Measurements from ENCODE around the gene MFSD2A. TPM values are rescaled to one million over a fixed set of nuclear protein-coding genes. Genes with fewer than 3 reads are reported as not detected.
"Not testable (repeated sequence)": the region's sequence is repeated elsewhere in the genome, so short reads cannot be mapped to it uniquely, and the experiment has no call there.

The MFSD2A gene
- polyA plus RNA-seq, 3 donors from 2014 or later: 0.29 to 4.2 (median 0.38) TPM

GRCh38 chr1:39988618-39989343 lies 33.8 kb downstream of the MFSD2A start:
- peaks cover 0 to 1% (median 0%) of the 10 kb centered on the region in 6 donors for H3K9me3 Mint-ChIP-seq
- DNase-seq: no peak
- no peaks in the 10 kb centered on the region for H3K4me1 Mint-ChIP-seq
- peaks cover 0 to 3% (median 3%) of the 10 kb centered on the region in 3 donors for H3K27me3 Mint-ChIP-seq (ENCODE audit: low read depth in 3 of 3)
- no peak overlapping the region for H3K4me3 Mint-ChIP-seq
- no peak overlapping the region for H3K27ac Mint-ChIP-seq
- peaks cover 0 to 5% (median 0%) of the 10 kb centered on the region in 3 donors for H3K36me3 Mint-ChIP-seq

- Mint-ChIP-seq H3K27me3 (ENCODE audit: low read depth in 3 of 3) (peaks cover 0 to 3% (median 1%) of the 10 kb centered on the region in 3 donors), H3K27ac (peak overlapping the region in 2 of 6 donors; percentile 16 to 24), H3K36me3 (peaks cover 0 to 5% (median 0%) of the 10 kb centered on the region in 3 donors), H3K4me3 (no peak overlapping the region), H3K4me1 (peaks cover 10 to 12% of the 10 kb centered on the region in 2 donors), H3K9me3 (peaks cover 0 to 1% (median 0%) of the 10 kb centered on the region in 6 donors)
- DNase-seq: no peak
These were observed 35.5 kb downstream of the MFSD2A start for GRCh38 chr1:39990428-39990827.

GRCh38 chr1:39992234-39992633 lies 37.3 kb downstream of the MFSD2A start:
- Mint-ChIP-seq H3K27ac (no peak overlapping the region), H3K4me1 (peaks cover 25 to 29% of the 10 kb centered on the region in 2 donors)

GRCh38 chr1:39992888-39993287 lies 37.9 kb downstream of the MFSD2A start:
- no peaks in the 10 kb centered on the region for H3K36me3 Mint-ChIP-seq
- no peaks in the 10 kb centered on the region for H3K9me3 Mint-ChIP-seq
- peaks cover 0 to 2% (median 1%) of the 10 kb centered on the region in 3 donors for H3K27me3 Mint-ChIP-seq (ENCODE audit: low read depth in 3 of 3)
- H3K4me1 Mint-ChIP-seq: peaks cover 25 to 29% of the 10 kb centered on the region in 2 donors
- H3K27ac Mint-ChIP-seq: no peak overlapping the region
- DNase-seq: no peak
- no peak overlapping the region for H3K4me3 Mint-ChIP-seq

More at GRCh38 chr1:39992234-39992633, 37.3 kb downstream of the MFSD2A start:
- peaks cover 0 to 2% (median 1%) of the 10 kb centered on the region in 3 donors for H3K27me3 Mint-ChIP-seq (ENCODE audit: low read depth in 3 of 3)
- H3K36me3 Mint-ChIP-seq: no peaks in the 10 kb centered on the region
- H3K4me3 Mint-ChIP-seq: no peak overlapping the region
- no peaks in the 10 kb centered on the region for H3K9me3 Mint-ChIP-seq
- DNase-seq: no peak

- no peaks in the 10 kb centered on the region for H3K9me3 Mint-ChIP-seq
- peaks cover 25 to 29% of the 10 kb centered on the region in 2 donors for H3K4me1 Mint-ChIP-seq
- H3K4me3 Mint-ChIP-seq: peak overlapping the region; percentile 52 to 77 (median 65)
- peak; percentile 28 to 48 (median 44) for DNase-seq
- H3K36me3 Mint-ChIP-seq: no peaks in the 10 kb centered on the region
- peaks cover 0 to 2% (median 1%) of the 10 kb centered on the region in 3 donors for H3K27me3 Mint-ChIP-seq (ENCODE audit: low read depth in 3 of 3)
- H3K27ac Mint-ChIP-seq: peak overlapping the region in 5 of 6 donors; percentile 67 to 90 (median 76)
These were observed 41.0 kb downstream of the MFSD2A start for GRCh38 chr1:39995973-39996393.

GRCh38 chr1:39996396-39997004 lies 41.6 kb downstream of the MFSD2A start:
- H3K27me3 Mint-ChIP-seq (ENCODE audit: low read depth in 3 of 3): peaks cover 0 to 2% (median 1%) of the 10 kb centered on the region in 3 donors
- peaks cover 25 to 30% of the 10 kb centered on the region in 2 donors for H3K4me1 Mint-ChIP-seq
- H3K36me3 Mint-ChIP-seq: no peaks in the 10 kb centered on the region
- no peaks in the 10 kb centered on the region for H3K9me3 Mint-ChIP-seq
- DNase-seq: no peak
- H3K27ac Mint-ChIP-seq: peak overlapping the region in 5 of 6 donors; percentile 67 to 90 (median 79)
- H3K4me3 Mint-ChIP-seq: peak overlapping the region; percentile 45 to 77 (median 63)

- H3K9me3 Mint-ChIP-seq: no peaks in the 10 kb centered on the region
- peaks cover 0 to 5% (median 0%) of the 10 kb centered on the region in 3 donors for H3K36me3 Mint-ChIP-seq
- H3K27ac Mint-ChIP-seq: peak overlapping the region in 2 of 6 donors; percentile 3 to 12
- H3K4me3 Mint-ChIP-seq: no peak overlapping the region
- peaks cover 28 to 38% of the 10 kb centered on the region in 2 donors for H3K4me1 Mint-ChIP-seq
- DNase-seq: no peak
- peaks cover 0 to 4% (median 0%) of the 10 kb centered on the region in 3 donors for H3K27me3 Mint-ChIP-seq (ENCODE audit: low read depth in 3 of 3)
These were observed 46.5 kb downstream of the MFSD2A start for GRCh38 chr1:40001456-40001855.

GRCh38 chr1:40003156-40004093 lies 48.5 kb downstream of the MFSD2A start:
- peak overlapping the region; percentile 38 to 76 (median 58) for H3K4me3 Mint-ChIP-seq
- peak overlapping the region; percentile 25 to 89 (median 64) for H3K27ac Mint-ChIP-seq
- H3K36me3 Mint-ChIP-seq: peaks cover 0 to 5% (median 0%) of the 10 kb centered on the region in 3 donors
- DNase-seq: peak in 1 of 3 donors; percentile 7
- H3K27me3 Mint-ChIP-seq (ENCODE audit: low read depth in 3 of 3): peaks cover 0 to 3% (median 0%) of the 10 kb centered on the region in 3 donors
- peaks cover 22 to 32% of the 10 kb centered on the region in 2 donors for H3K4me1 Mint-ChIP-seq
- no peaks in the 10 kb centered on the region for H3K9me3 Mint-ChIP-seq

- Mint-ChIP-seq H3K27ac (no peak overlapping the region), H3K36me3 (peaks cover 0 to 5% (median 0%) of the 10 kb centered on the region in 3 donors), H3K27me3 (ENCODE audit: low read depth in 3 of 3) (peaks cover 0 to 3% (median 0%) of the 10 kb centered on the region in 3 donors), H3K4me1 (peaks cover 24 to 32% of the 10 kb centered on the region in 2 donors), H3K4me3 (no peak overlapping the region), H3K9me3 (no peaks in the 10 kb centered on the region)
- DNase-seq: no peak
These were observed 49.9 kb downstream of the MFSD2A start for GRCh38 chr1:40004857-40005256.

- peaks cover 18 to 20% of the 10 kb centered on the region in 2 donors for H3K4me1 Mint-ChIP-seq
- DNase-seq; H3K9me3 Mint-ChIP-seq; H3K27ac Mint-ChIP-seq; H3K4me3 Mint-ChIP-seq; H3K27me3 Mint-ChIP-seq (ENCODE audit: low read depth in 3 of 3); H3K36me3 Mint-ChIP-seq: not testable (repeated sequence)
These were observed 52.6 kb downstream of the MFSD2A start for GRCh38 chr1:40007481-40008034.

- H3K27ac Mint-ChIP-seq: no peak overlapping the region
- peaks cover 0 to 3% (median 0%) of the 10 kb centered on the region in 3 donors for H3K27me3 Mint-ChIP-seq (ENCODE audit: low read depth in 3 of 3)
- H3K4me3 Mint-ChIP-seq: no peak overlapping the region
- H3K36me3 Mint-ChIP-seq: no peaks in the 10 kb centered on the region
- peaks cover 3 to 16% of the 10 kb centered on the region in 2 donors for H3K4me1 Mint-ChIP-seq
- DNase-seq: no peak
- H3K9me3 Mint-ChIP-seq: no peaks in the 10 kb centered on the region
These were observed 56.3 kb downstream of the MFSD2A start for GRCh38 chr1:40011198-40011597.

GRCh38 chr1:40014253-40014706 lies 59.3 kb downstream of the MFSD2A start:
- Mint-ChIP-seq H3K9me3 (no peaks in the 10 kb centered on the region), H3K36me3 (no peaks in the 10 kb centered on the region), H3K27me3 (ENCODE audit: low read depth in 3 of 3) (peaks cover 0 to 7% (median 3%) of the 10 kb centered on the region in 3 donors), H3K4me3 (no peak overlapping the region), H3K4me1 (peaks cover 3 to 16% of the 10 kb centered on the region in 2 donors), H3K27ac (peak overlapping the region in 1 of 6 donors; percentile 1)
- DNase-seq: no peak

Measured in immature natural killer cell (primary cell).